ENCODE data around the gene KIF22.
A peak's percentile ranks its signal among the peaks of the same experiment; 100 is the strongest.
"Not testable (repeated sequence)": the region's sequence is repeated elsewhere in the genome, so short reads cannot be mapped to it uniquely, and the experiment has no call there.

Gene KIF22

GRCh38 chr16:29790183-29790948 is at the start of gene KIF22:
TSS of gene KIF22 (plus strand) at chr16:29790751. CDS start at chr16:29790760, 9 bp downstream.
- DNase-seq = peak; percentile 98

- DNase-seq = no peak
Measured at GRCh38 chr16:29742683-29743275, 47.8 kb upstream of the KIF22 start.

- DNase-seq = no peak
Measured at GRCh38 chr16:29743475-29743826, 47.1 kb upstream of the KIF22 start.

- no peak for DNase-seq
Measured at GRCh38 chr16:29743827-29744531, 46.6 kb upstream of the KIF22 start.

GRCh38 chr16:29744541-29745101 is 45.9 kb upstream of the KIF22 start:
- DNase-seq = no peak

- no peak for DNase-seq
Measured at GRCh38 chr16:29745121-29745852, 45.3 kb upstream of the KIF22 start.

GRCh38 chr16:29745853-29746345 is 44.7 kb upstream of the KIF22 start, which contains the start of gene C16orf54:
TSS of gene C16orf54 (minus strand) at chr16:29745990. CDS start at chr16:29744951, 1,039 bp downstream.
- no peak for DNase-seq

GRCh38 chr16:29746518-29746917 is 44.0 kb upstream of the KIF22 start:
- not testable (repeated sequence) for DNase-seq

GRCh38 chr16:29747947-29748759 is 42.4 kb upstream of the KIF22 start:
- no peak for DNase-seq

- not testable (repeated sequence) for DNase-seq
Measured at GRCh38 chr16:29748760-29749149, 41.8 kb upstream of the KIF22 start.

- DNase-seq = no peak
Measured at GRCh38 chr16:29753516-29753915, 37.0 kb upstream of the KIF22 start.

GRCh38 chr16:29756654-29757053 is 33.9 kb upstream of the KIF22 start:
- no peak for DNase-seq

- not testable (repeated sequence) for DNase-seq
Measured at GRCh38 chr16:29757086-29757485, 33.5 kb upstream of the KIF22 start.

- DNase-seq = no peak
Measured at GRCh38 chr16:29757950-29758466, 32.5 kb upstream of the KIF22 start.

- peak; percentile 30 for DNase-seq
Measured at GRCh38 chr16:29760567-29761279, 29.8 kb upstream of the KIF22 start.

- DNase-seq = not testable (repeated sequence)
Measured at GRCh38 chr16:29761280-29761651, 29.3 kb upstream of the KIF22 start.

GRCh38 chr16:29761882-29762281 is 28.7 kb upstream of the KIF22 start:
- DNase-seq = no peak

GRCh38 chr16:29763326-29763725 is 27.2 kb upstream of the KIF22 start:
- no peak for DNase-seq

GRCh38 chr16:29765167-29766032 is 25.2 kb upstream of the KIF22 start:
- DNase-seq = peak; percentile 90

GRCh38 chr16:29766571-29766970 is 24.0 kb upstream of the KIF22 start:
- DNase-seq = no peak
